ENCODE measurements around the gene WSB1.

GRCh38 chr17:27322690-27323508 is 29.0 kb downstream of the WSB1 start:
- TF ChIP-seq CTCF (IDR thresholded peaks at IDR 0.05) (no peak), POLR2A (IDR thresholded peaks at IDR 0.05) (no peak), EP300 (IDR thresholded peaks at IDR 0.05) (no peak)

Data from stomach (tissue), 4 donors.